ENCODE results near the gene EPGN.
"Not testable (repeated sequence)": the region's sequence is repeated elsewhere in the genome, so short reads cannot be mapped to it uniquely, and the experiment has no call there.

EPGN gene

DNA sequence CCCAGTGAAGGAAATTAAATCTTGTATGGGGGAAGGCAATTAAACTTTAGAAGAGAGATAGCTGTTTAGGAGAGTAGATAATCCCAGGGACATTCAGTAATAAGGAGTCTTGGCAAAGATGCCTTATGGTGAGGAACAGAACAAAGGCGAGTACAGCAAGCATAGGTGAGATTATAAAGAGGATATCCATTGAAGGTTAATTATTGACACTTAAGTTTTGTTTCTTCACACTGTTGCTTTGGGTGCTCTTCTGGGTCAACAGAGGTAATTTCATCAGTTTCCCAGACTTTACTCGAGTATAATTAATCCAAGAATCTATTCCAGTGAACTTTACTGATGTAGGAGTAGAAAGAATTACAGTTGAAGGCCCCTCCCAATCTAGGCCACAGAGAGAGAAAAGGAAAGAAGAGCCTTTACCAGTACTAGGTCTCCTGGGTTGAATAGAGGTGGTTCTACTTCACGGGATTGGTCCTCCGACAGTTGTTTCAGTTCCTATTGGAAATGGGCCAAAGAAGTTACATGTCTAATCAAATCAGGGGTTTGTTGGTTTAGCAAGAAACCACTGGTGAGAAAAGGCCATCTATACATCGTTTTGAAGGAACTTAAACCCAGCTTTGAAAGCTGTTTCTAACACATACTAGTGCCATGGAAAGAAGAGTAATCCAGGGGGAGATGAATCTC is 27.2 kb downstream of the EPGN start:
- Histone ChIP-seq H3K27me3 (ENCODE audit: low read depth, low read length) (no peaks in the 10 kb centered on the region; the same call in 1 of the 2 replicates), H2AFZ (ENCODE audit: low read depth, low read length) (no peak overlapping the region)
- no peak for TF ChIP-seq EZH2phosphoT487 (IDR thresholded peaks at IDR 0.05; ENCODE audit: low read depth)

DNA sequence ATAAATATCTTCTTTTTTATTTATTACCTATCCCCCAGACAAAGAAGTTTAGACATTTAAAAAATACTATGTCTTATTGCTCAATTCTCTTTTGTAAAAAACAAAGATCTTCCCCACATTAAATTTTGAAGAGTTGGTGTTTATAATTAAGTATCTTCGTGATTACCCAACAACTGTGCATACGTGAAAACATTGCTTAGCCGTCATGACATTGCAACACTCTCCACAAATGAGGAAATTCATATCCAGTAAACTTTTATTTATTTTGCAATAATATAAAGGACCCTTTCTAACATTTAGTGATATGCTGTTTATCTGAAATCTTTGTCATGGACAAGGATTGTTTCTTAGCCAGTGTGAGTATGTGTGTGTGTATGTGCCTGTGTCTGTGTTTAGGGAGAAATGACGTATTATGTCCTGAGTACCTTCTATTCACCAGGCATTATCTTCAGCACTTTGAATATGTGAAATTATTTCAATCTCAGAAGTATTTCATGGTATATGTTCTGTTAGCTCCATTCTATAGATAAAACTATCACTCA is 30.6 kb downstream of the EPGN start:
- no peaks in the 10 kb centered on the region for H4K20me1 ChIP-seq (ENCODE audit: insufficient read depth, low read length)

More for the DNA sequence above, 27.2 kb downstream of the EPGN start:
- H3K36me3 ChIP-seq (replicated peaks; ENCODE audit: low read depth, low read length), result no peaks in the 10 kb centered on the region
- peaks cover 20% of the 10 kb centered on the region for H3K4me1 ChIP-seq (ENCODE audit: low read length)
- H3K9ac ChIP-seq (ENCODE audit: low read length), result no peak overlapping the region
- no peaks in the 10 kb centered on the region for H3K9me3 ChIP-seq (ENCODE audit: insufficient read depth, low read length)
- H3K27ac ChIP-seq (ENCODE audit: low read length), result no peak overlapping the region
- H3K4me2 ChIP-seq (ENCODE audit: low read length), result peak overlapping the region; percentile 34
- no peak overlapping the region for H3K4me3 ChIP-seq (ENCODE audit: low read length)
- H4K20me1 ChIP-seq (ENCODE audit: insufficient read depth, low read length), result no peaks in the 10 kb centered on the region
- no peaks in the 10 kb centered on the region for H3K79me2 ChIP-seq (ENCODE audit: low read length)

DNA sequence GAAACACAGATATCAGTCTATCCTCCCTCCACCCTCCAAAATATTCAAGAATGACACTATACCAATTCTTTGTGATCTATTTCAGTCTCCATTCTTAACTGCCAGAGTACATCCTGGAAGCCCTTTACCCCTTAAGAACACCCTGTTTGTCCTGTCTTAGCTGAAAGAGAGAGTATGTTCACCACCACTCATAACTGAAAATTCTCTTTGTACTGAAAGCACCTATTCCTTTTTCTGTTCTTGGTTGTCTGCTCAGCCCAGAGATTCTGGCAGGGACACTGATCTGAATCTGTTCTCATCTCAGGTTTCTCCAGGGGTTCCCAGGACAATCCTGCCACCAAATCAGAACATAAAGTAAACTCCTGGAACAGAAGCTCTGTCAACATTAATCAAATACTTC is 31.2 kb downstream of the EPGN start:
- H2AFZ ChIP-seq (ENCODE audit: low read depth, low read length), result no peak overlapping the region
- H3K27ac ChIP-seq (ENCODE audit: low read length), result no peak overlapping the region
- no peak overlapping the region for H3K9ac ChIP-seq (ENCODE audit: low read length)
- H3K36me3 ChIP-seq (replicated peaks; ENCODE audit: low read depth, low read length), result no peaks in the 10 kb centered on the region
- TF ChIP-seq EZH2phosphoT487 (IDR thresholded peaks at IDR 0.05; ENCODE audit: low read depth), result no peak
- no peaks in the 10 kb centered on the region for H4K20me1 ChIP-seq (ENCODE audit: insufficient read depth, low read length)
- peaks cover 20% of the 10 kb centered on the region for H3K4me1 ChIP-seq (ENCODE audit: low read length)
- H3K79me2 ChIP-seq (ENCODE audit: low read length), result no peaks in the 10 kb centered on the region
- no peak overlapping the region for H3K4me3 ChIP-seq (ENCODE audit: low read length)
- H3K27me3 ChIP-seq (ENCODE audit: low read depth, low read length), result no peaks in the 10 kb centered on the region; the same call in 1 of the 2 replicates
- H3K9me3 ChIP-seq (ENCODE audit: insufficient read depth, low read length), result 0 out of 2 replicates have a peak, but pooled peaks cover 5% of the 10 kb centered on the region
- H3K4me2 ChIP-seq (ENCODE audit: low read length), result no peak overlapping the region

More for the DNA sequence above, 30.6 kb downstream of the EPGN start:
- Histone ChIP-seq H3K27ac (ENCODE audit: low read length) (no peak overlapping the region), H3K4me3 (ENCODE audit: low read length) (no peak overlapping the region), H3K27me3 (ENCODE audit: low read depth, low read length) (no peaks in the 10 kb centered on the region; the same call in 1 of the 2 replicates), H3K4me2 (ENCODE audit: low read length) (no peak overlapping the region), H3K36me3 (replicated peaks; ENCODE audit: low read depth, low read length) (no peaks in the 10 kb centered on the region), H3K9ac (ENCODE audit: low read length) (no peak overlapping the region), H2AFZ (ENCODE audit: low read depth, low read length) (no peak overlapping the region), H3K9me3 (ENCODE audit: insufficient read depth, low read length) (0 out of 2 replicates have a peak, but pooled peaks cover under 1% of the 10 kb centered on the region), H3K79me2 (ENCODE audit: low read length) (no peaks in the 10 kb centered on the region), H3K4me1 (ENCODE audit: low read length) (peaks cover 20% of the 10 kb centered on the region)
- TF ChIP-seq, protein P1, sequence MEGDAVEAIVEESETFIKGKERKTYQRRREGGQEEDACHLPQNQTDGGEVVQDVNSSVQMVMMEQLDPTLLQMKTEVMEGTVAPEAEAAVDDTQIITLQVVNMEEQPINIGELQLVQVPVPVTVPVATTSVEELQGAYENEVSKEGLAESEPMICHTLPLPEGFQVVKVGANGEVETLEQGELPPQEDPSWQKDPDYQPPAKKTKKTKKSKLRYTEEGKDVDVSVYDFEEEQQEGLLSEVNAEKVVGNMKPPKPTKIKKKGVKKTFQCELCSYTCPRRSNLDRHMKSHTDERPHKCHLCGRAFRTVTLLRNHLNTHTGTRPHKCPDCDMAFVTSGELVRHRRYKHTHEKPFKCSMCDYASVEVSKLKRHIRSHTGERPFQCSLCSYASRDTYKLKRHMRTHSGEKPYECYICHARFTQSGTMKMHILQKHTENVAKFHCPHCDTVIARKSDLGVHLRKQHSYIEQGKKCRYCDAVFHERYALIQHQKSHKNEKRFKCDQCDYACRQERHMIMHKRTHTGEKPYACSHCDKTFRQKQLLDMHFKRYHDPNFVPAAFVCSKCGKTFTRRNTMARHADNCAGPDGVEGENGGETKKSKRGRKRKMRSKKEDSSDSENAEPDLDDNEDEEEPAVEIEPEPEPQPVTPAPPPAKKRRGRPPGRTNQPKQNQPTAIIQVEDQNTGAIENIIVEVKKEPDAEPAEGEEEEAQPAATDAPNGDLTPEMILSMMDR (IDR thresholded peaks at IDR 0.05; ENCODE audit: low read depth, low read length), result no peak
- TF ChIP-seq EZH2phosphoT487 (IDR thresholded peaks at IDR 0.05; ENCODE audit: low read depth), result no peak

DNA sequence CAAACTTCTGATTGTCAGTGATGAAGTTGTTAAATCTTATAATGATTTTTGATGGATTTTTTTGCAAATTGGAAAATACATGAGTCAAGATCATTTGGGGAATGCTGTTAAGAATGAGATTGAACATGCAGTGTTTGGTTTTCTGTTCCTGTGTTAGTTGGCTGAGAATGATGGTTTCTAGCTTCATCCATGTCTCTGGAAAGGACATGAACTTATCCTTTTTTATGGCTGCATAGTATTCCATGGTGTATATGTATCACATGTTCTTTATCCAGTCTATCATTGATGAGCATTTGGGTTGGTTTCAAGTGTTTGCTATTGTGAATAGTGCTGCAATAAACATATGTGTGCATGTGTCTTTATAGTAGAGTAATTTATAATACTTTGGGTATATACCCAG is 32.2 kb downstream of the EPGN start:
- peaks cover 14% of the 10 kb centered on the region for H3K4me1 ChIP-seq (ENCODE audit: low read length)
- not testable (repeated sequence) for H4K20me1 ChIP-seq (ENCODE audit: insufficient read depth, low read length); H3K27ac ChIP-seq (ENCODE audit: low read length); H3K9me3 ChIP-seq (ENCODE audit: insufficient read depth, low read length); H3K4me3 ChIP-seq (ENCODE audit: low read length); H3K79me2 ChIP-seq (ENCODE audit: low read length); H3K4me2 ChIP-seq (ENCODE audit: low read length); H2AFZ ChIP-seq (ENCODE audit: low read depth, low read length); H3K27me3 ChIP-seq (ENCODE audit: low read depth, low read length); H3K36me3 ChIP-seq (replicated peaks; ENCODE audit: low read depth, low read length); H3K9ac ChIP-seq (ENCODE audit: low read length)

DNA sequence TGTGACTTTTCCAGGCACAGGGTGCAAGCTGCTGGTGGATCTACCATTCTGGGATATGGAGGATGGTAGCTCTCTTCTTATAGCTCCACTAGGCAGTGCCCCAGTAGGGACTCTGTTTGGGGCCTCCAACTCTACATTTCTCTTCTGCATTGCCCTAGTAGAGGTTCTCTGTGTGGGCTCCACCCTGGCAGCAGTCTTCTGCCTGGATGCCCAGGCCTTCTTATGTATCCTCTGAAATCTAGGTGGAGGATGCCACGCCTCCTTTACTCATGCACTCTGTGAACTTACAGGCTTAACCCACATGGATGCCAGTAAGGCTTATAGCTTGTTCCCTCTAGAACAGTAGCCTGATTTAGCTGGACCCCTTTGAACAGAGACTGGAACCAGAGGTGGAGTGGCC is 35.8 kb downstream of the EPGN start:
- H3K27ac ChIP-seq (ENCODE audit: low read length), result no peak overlapping the region
- no peaks in the 10 kb centered on the region; the same call in 1 of the 2 replicates for H3K27me3 ChIP-seq (ENCODE audit: low read depth, low read length)
- no peaks in the 10 kb centered on the region for H3K36me3 ChIP-seq (replicated peaks; ENCODE audit: low read depth, low read length)
- 0 out of 2 replicates have a peak, but pooled peaks cover 5% of the 10 kb centered on the region for H3K9me3 ChIP-seq (ENCODE audit: insufficient read depth, low read length)
- H3K79me2 ChIP-seq (ENCODE audit: low read length), result no peaks in the 10 kb centered on the region
- H4K20me1 ChIP-seq (ENCODE audit: insufficient read depth, low read length), result no peaks in the 10 kb centered on the region
- H3K4me2 ChIP-seq (ENCODE audit: low read length), result no peak overlapping the region
- peaks cover 6% of the 10 kb centered on the region; the same call in 1 of the 2 replicates for H3K4me1 ChIP-seq (ENCODE audit: low read length)
- H2AFZ ChIP-seq (ENCODE audit: low read depth, low read length), result no peak overlapping the region
- H3K9ac ChIP-seq (ENCODE audit: low read length), result no peak overlapping the region
- H3K4me3 ChIP-seq (ENCODE audit: low read length), result no peak overlapping the region
- TF ChIP-seq, protein P1 (IDR thresholded peaks at IDR 0.05; ENCODE audit: low read depth, low read length), result no peak
- no peak for TF ChIP-seq EZH2phosphoT487 (IDR thresholded peaks at IDR 0.05; ENCODE audit: low read depth)

Data from OCI-LY3 (cell line).